Stimulated activated CD8-positive, alpha-beta memory T cell treated with anti-CD3 and anti-CD28 coated beads, Interleukin-12 subunit alpha, Interleukin-12 subunit beta, amount 100 ng/mL, for 24 hours (primary cell): Measurements from ENCODE around the gene VSIG10L2.
"Not testable (repeated sequence)": the region's sequence is repeated elsewhere in the genome, so short reads cannot be mapped to it uniquely, and the experiment has no call there.

Experiments used
- DNase-seq: peaks from one replicate; pipeline ENCODE4 v3.0.0-alpha.2; 2020; ENCODE audit errors: extremely low read depth

Gene VSIG10L2

GRCh38 chr11:125945797-125946520, at the start of gene VSIG10L2:
VSIG10L2 (plus strand) TSS chr11:125946044; CDS start chr11:125946056, 12 bp downstream.
- no peak for DNase-seq

- no peak for DNase-seq
Measured at GRCh38 chr11:125901872-125902271, 44.0 kb upstream of the VSIG10L2 start.

- DNase-seq = no peak
Measured at GRCh38 chr11:125902277-125902926, 43.4 kb upstream of the VSIG10L2 start.

GRCh38 chr11:125902927-125903710, 42.7 kb upstream of the VSIG10L2 start, which contains the start of gene PUS3:
PUS3 (minus strand) TSS chr11:125903206; CDS start chr11:125896284, 6,922 bp downstream.
- peak; percentile 81 for DNase-seq

- peak; percentile 1 for DNase-seq
Measured at GRCh38 chr11:125903711-125904659, 41.9 kb upstream of the VSIG10L2 start, which contains the start of gene DDX25. DDX25 (plus strand) TSS chr11:125904508; CDS start chr11:125904518, 10 bp downstream.

GRCh38 chr11:125904678-125905077, 41.2 kb upstream of the VSIG10L2 start:
- DNase-seq = no peak

- no peak for DNase-seq
Measured at GRCh38 chr11:125910226-125910849, 35.5 kb upstream of the VSIG10L2 start.

GRCh38 chr11:125914601-125915000, 31.2 kb upstream of the VSIG10L2 start:
- DNase-seq = not testable (repeated sequence)

GRCh38 chr11:125916683-125917347, 29.0 kb upstream of the VSIG10L2 start:
- no peak for DNase-seq

GRCh38 chr11:125918140-125918840, 27.6 kb upstream of the VSIG10L2 start:
- DNase-seq = no peak

GRCh38 chr11:125921042-125921441, 24.8 kb upstream of the VSIG10L2 start:
- no peak for DNase-seq

- no peak for DNase-seq
Measured at GRCh38 chr11:125922156-125922555, 23.7 kb upstream of the VSIG10L2 start.

- peak; percentile 16 for DNase-seq
Measured at GRCh38 chr11:125923012-125923579, 22.7 kb upstream of the VSIG10L2 start.

GRCh38 chr11:125923633-125924032, 22.2 kb upstream of the VSIG10L2 start:
- no peak for DNase-seq

GRCh38 chr11:125924384-125925007, 21.3 kb upstream of the VSIG10L2 start:
- DNase-seq = no peak

GRCh38 chr11:125925247-125925740, 20.6 kb upstream of the VSIG10L2 start:
- no peak for DNase-seq

- no peak for DNase-seq
Measured at GRCh38 chr11:125925804-125926203, 20.0 kb upstream of the VSIG10L2 start.

GRCh38 chr11:125926682-125927081, 19.2 kb upstream of the VSIG10L2 start:
- DNase-seq = no peak
